NCI-H446 (cell line): Measurements from ENCODE around the gene PHF19.

Source experiments
- DNase-seq, 2 experiments: peaks; one replicate each; lab custom pipeline; 2025; lab: John Stamatoyannopoulos, UW

Gene PHF19

GRCh38 chr9:120876842-120877240 is at the start of gene PHF19:
TSS of gene PHF19 (minus strand) at chr9:120877188. CDS start at chr9:120874741, 2,447 bp downstream.
- no peak for DNase-seq

GRCh38 chr9:120926397-120926928 is 49.5 kb upstream of the PHF19 start, which contains the start of gene TRAF1:
TSS of gene TRAF1 (minus strand) at chr9:120926796. CDS start at chr9:120926075, 721 bp downstream.
- no peak for DNase-seq

GRCh38 chr9:120925535-120926396 is 48.8 kb upstream of the PHF19 start:
- DNase-seq, result no peak

GRCh38 chr9:120924698-120925534 is 47.9 kb upstream of the PHF19 start:
- no peak for DNase-seq

DNA sequence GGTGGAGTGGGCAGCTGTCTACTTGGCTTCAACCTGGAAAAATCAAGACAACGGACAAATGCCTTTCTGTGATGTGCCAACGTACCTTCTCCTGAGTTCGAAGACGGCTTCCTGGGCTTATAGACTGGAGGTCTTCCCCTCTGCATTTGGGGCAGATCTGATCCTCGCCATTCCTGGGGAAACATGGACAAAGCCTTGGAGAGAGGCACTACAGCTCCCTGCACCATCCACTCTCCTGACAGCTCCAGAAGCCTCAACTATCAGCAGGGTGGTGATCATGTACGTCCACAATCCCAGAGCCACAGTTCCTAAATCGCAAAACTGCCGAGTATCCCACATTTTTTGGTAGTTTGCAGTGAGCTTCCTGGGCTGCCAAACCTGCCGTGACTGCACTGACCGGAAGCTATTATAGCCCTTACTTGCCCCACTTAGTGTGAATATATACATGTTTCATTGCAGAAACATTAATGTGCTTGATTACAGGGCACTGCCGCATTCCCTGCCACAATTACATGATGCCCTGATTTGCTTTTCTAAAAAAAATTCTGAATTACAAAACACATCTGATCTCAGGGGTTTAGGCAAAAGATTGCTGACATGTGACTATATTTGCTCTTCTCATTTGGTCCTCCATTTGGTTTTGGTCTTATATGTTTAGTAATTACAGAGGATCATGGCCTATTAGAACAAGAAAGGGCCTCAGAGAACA is 46.8 kb upstream of the PHF19 start:
- no peak for DNase-seq

DNA sequence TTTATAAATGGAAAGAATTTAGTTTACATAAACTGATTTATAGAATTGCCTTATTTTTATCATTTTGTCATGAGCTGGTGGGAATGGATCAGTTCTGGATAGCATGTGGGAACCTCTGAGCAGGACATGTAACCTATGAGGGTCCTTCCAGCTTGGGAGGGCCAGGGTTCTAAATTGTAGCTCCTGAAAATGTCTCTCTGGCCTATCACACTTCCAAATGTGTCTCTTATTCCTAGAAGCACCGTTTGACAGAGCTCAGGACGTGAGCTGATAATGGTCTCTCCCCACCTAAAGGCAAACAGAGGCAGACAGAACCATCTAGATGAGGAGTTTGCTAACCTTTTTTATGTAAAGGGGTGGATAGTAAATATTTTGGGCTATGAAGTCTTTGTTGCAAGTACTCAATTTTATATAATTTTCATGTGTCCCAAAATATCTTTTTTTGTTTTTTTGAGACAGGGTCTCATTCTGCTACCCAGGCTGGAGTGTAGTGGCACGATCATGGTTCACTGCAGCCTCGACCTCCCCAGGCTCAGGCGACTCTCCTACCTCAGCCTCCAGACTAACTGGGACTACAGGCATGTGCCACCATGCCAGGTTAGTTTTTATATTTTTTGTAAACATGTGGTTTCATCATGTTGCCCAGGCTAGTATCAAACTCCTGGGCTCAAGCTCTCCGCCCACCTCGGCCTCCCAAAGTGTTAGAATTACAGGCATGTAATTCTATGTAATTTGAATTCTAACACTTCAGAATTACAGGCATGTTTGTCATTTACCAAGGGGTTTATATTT is 45.6 kb upstream of the PHF19 start:
- DNase-seq, result no peak

DNA sequence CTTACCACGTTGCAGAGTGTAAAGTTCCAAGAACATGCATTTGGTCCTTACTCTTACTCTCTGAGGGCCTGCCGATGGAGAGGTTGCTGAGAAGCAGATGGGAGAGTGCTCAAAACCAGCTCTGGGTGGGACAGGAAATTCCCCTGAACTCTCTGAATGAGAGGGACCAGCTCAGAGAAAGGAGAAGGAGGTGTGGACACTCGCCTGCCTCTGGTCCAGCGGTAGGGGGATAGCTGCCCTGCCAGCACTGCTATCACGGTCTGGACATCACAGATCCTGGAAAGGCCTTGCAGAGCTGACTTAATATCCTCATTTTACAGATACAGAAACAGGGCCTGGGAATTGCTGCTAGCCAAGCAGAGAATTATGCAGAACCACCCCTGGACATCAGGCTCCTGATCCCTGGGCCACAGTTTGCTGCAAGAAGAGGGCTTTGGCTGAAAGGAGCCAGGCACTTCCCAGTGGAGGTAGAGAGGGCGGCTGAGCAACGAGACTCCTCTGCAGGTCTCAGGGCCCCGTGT is 44.7 kb upstream of the PHF19 start:
- no peak for DNase-seq

GRCh38 chr9:120920806-120921178 is 43.8 kb upstream of the PHF19 start:
- no peak for DNase-seq

DNA sequence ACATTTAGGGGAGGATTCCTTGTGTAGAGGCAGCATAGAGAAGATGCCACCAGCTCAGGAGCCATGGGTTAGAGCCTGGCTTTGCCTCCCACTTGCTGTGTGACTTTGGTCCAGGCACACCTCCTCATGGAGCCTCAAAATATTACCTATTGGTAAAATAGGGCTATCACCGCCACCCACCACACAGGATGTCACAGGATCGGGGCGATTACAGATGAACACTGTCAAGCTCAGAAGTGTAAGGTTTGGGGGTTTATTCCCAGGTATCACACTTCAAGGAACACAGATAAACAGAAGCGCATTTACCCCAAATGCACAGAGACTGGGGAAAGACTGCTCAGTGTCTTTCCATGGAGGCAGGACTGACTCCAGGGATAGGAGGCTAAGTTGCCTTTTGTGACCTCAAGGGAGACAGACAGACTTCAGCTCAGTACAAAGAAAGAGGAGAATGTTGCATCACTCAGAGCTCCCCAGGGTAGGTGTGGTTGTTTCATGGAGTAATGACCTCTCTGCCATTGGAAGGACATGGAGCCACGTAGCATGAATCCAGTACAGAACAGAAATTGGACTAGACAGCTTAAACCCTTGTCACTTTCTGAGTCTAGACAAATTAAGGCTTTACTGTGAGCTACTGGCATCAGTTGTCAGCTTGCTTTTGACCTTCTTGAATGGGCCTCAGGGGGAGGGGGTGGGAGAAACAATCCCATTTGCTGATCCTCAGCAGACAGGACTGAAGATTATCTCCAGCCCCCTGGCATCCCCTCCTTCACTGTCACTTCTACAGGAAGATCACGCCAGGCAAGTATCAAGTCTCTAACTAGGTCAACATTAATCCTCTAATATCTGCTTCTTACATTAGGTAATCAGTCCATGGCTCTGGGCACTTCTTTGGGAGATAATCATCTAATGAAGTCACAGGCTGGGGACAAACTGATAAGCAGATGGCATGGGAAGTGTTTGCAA is 43.1 kb upstream of the PHF19 start:
- no peak for DNase-seq

- DNase-seq, result no peak
Observed at GRCh38 chr9:120918931-120919842, 42.2 kb upstream of the PHF19 start.

- DNase-seq, result no peak
Observed at GRCh38 chr9:120917929-120918762, 41.2 kb upstream of the PHF19 start.

DNA sequence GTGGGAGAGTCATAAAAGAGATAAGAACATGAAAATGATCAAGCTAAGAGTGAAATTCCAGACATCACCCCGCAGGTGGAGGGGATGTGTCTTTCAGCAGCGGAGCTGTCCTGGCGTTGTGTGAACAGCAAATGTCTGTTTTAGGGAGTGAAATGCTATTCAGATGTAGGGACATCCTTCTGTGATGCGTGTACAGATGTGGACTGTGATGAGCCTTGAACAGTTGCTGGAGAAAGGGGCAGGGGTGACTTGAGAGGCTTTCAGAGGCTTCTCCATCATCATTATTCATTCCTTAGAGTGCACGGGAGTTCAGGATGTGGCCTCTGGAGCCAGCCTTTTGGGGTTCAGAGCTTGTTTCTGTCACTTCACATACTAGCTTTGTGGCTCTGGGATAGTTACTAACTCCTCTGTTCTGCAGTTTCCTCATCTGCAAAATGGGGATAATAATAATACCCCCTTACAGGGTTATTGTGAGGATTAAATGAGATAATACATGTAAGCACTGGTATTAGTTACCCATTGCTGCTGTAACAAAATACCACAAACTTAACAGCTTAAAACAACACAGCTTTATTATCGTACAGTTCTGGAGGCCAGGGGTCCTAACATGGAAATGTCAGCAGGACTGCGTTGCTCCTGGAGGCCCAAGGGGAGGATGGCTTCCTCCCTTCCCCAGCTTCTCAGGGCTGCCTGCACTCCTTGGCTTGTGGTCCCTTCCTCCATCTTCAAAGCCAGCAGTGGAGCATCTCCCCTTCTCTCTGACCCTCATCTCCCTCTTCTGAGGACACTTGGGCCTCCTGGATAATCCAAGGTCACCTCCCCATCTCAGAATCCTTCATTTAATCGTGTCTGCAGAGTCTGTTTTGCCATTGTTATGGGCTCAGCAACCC is 40.2 kb upstream of the PHF19 start:
- no peak for DNase-seq

GRCh38 chr9:120916588-120916987 is 39.6 kb upstream of the PHF19 start:
- no peak for DNase-seq

- DNase-seq, result no peak
Observed at GRCh38 chr9:120915854-120916470, 39.0 kb upstream of the PHF19 start.

GRCh38 chr9:120914953-120915352 is 38.0 kb upstream of the PHF19 start:
- no peak for DNase-seq

GRCh38 chr9:120914396-120914795 is 37.4 kb upstream of the PHF19 start:
- DNase-seq, result no peak
